Measurements from ENCODE around the gene PTPRU. TPM values are rescaled to one million over a fixed set of nuclear protein-coding genes. Genes with fewer than 3 reads are reported as not detected.

PTPRU gene
- total RNA-seq, 1 donor from 2014 or later, result 53.2 TPM

DNA sequence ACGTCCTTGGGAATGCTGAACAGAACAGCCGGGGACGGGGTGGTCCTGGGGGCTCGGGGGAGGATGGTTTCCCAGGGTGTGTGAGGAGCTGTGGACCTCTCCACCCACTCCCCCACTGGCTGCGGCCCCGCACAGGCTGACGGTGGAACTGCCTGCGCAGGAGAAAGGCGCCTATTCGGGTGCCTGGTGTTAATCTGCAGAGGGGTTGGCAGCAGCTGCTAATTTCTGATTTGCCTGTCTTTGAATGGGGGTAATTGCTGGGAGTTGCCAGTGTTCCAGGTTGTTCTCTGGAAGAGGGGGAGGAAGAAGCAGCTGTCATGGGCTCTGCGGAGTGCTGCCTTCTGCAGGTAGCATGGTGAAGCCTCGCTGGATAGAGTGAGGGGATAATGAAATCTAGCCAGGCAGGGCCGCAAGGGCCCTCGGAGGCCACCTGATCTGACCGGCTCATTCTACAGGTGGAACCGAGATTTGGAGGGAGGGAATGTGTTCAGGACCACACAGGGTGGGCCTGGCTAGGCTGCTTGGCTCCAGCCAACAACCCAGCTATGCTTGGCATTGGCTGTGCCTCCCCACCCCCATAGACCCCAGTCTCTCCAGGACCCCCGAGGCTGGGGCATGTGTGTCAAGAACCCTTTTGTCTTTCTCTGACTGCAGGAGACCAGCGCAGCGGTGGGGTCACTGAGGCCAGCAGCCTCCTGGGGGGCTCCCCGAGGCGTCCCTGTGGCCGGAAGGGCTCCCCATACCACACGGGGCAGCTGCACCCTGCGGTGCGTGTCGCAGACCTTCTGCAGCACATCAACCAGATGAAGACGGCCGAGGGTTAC lies 67.1 kb downstream of the PTPRU start:
- TF ChIP-seq CTCF (IDR thresholded peaks at IDR 0.05; ENCODE audit: insufficient read depth, low read length, severe bottlenecking), result no peak
- no peak for FAIRE-seq
- H3K36me3 ChIP-seq (ENCODE audit: control insufficient read depth, insufficient read depth, low read length), result peaks cover 25% of the 10 kb centered on the region
- no peak for DNase-seq (ENCODE audit: low read depth)
- no peak overlapping the region for H3K4me3 ChIP-seq (ENCODE audit: low read depth, low read length)
- no peaks in the 10 kb centered on the region for H3K27me3 ChIP-seq (ENCODE audit: control insufficient read depth, insufficient read depth, low read length)

DNA sequence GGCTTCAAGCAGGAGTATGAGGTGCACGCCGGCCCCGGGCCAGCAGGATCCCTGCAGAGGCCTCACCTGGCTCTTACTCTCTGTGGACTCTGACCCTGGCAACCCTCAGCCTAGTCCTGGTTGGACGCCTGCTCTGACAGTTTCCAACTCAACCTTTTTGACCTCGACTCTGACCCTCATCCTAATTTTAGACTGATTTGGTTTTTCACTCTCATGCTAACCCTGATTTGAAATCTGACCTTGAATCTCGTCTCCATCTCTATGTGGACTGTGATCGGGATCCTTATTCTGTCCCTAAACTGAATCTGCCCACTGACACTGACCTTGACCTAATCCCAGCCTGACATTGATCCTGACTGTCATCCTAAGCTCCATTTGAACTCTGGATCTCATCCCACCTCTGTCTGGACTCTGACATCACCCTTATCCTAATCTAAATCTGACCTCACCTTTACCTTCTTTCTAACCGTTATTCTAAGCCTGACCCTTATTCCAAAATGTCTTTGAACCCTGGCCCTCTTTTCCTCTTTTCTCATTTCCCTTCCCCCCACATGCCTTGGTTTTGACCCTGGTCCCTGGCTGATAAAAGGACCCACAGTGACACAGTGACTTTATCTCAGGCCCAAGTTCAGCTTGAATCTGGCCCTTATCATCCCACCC lies 67.8 kb downstream of the PTPRU start:
- Histone ChIP-seq H3K36me3 (ENCODE audit: control insufficient read depth, insufficient read depth, low read length) (peaks cover 25% of the 10 kb centered on the region), H3K4me3 (ENCODE audit: low read depth, low read length) (no peak overlapping the region), H3K27me3 (ENCODE audit: control insufficient read depth, insufficient read depth, low read length) (no peaks in the 10 kb centered on the region)
- TF ChIP-seq CTCF (IDR thresholded peaks at IDR 0.05; ENCODE audit: insufficient read depth, low read length, severe bottlenecking), result no peak
- no peak for DNase-seq (ENCODE audit: low read depth)
- FAIRE-seq, result no peak

DNA sequence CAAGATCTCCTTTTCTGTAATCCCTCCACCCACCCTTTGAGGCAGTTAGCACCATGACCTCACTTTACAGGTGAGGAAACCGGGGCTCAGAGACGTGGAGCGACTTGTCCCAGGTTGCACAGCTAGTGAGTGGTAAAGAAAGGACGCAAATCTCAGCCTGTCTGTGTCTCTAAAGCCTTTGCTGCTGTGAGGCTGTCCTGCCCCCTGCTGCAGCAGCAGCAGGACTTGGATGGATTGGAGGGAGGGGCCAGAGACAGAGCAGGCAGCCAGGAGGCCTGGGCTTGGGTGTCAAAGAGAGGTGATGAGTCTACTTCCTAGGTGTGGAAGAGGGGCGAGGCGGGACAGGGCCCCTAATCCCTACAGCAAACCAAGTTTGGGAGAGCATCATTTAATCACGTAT lies 69.6 kb downstream of the PTPRU start:
- DNase-seq (ENCODE audit: low read depth) (no peak), FAIRE-seq (no peak)
- H3K27me3 ChIP-seq (ENCODE audit: control insufficient read depth, insufficient read depth, low read length), result no peaks in the 10 kb centered on the region
- H3K36me3 ChIP-seq (ENCODE audit: control insufficient read depth, insufficient read depth, low read length), result peaks cover 25% of the 10 kb centered on the region
- TF ChIP-seq CTCF (IDR thresholded peaks at IDR 0.05; ENCODE audit: insufficient read depth, low read length, severe bottlenecking), result no peak
- no peak overlapping the region for H3K4me3 ChIP-seq (ENCODE audit: low read depth, low read length)

DNA sequence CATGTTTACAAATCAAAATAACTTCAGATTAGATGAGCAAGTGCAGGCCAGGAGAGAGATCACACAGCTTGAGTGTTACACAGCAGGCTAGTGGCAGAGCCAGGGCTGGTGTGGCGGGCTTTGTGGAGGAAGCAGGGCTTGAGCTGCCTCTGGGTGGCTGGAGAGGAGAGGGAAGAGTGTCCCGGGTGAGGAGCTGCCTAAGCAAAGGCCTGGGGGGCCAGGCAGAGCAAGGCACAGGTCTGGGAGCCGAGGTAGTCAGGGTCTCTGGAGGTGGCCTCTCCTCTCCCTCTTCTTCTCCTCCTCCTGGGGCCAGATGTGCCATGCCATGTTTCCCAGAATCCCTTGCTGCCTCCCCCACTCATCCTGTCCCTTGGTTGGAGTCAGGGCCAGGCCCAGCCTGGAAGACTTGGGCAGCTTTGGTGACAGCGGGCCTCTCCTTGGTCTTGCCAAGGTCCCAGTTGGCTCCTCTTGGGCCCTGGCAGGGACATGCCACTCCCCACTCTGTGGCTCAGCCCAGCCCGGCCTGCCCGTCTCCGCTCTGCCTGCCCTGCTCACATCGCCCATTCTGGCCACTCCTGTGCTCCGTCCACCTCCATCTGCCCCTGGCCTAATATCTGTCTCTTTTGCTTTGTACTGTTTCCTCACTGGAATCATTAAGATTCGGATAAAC lies 70.3 kb downstream of the PTPRU start:
- H3K4me3 ChIP-seq (ENCODE audit: low read depth, low read length), result no peak overlapping the region
- no peak for FAIRE-seq
- TF ChIP-seq CTCF (IDR thresholded peaks at IDR 0.05; ENCODE audit: insufficient read depth, low read length, severe bottlenecking), result no peak

GRCh38 chr1:29309075-29309474 lies 72.8 kb downstream of the PTPRU start:
- no peak for TF ChIP-seq CTCF (IDR thresholded peaks at IDR 0.05; ENCODE audit: insufficient read depth, low read length, severe bottlenecking)
- H3K27me3 ChIP-seq (ENCODE audit: control insufficient read depth, insufficient read depth, low read length), result no peaks in the 10 kb centered on the region
- H3K4me3 ChIP-seq (ENCODE audit: low read depth, low read length), result no peak overlapping the region
- peaks cover 31% of the 10 kb centered on the region for H3K36me3 ChIP-seq (ENCODE audit: control insufficient read depth, insufficient read depth, low read length)
- no peak for FAIRE-seq
- no peak for DNase-seq (ENCODE audit: low read depth)

More for the DNA sequence above, 70.3 kb downstream of the PTPRU start:
- H3K36me3 ChIP-seq (ENCODE audit: control insufficient read depth, insufficient read depth, low read length), result peaks cover 26% of the 10 kb centered on the region
- no peak for DNase-seq (ENCODE audit: low read depth)
- H3K27me3 ChIP-seq (ENCODE audit: control insufficient read depth, insufficient read depth, low read length), result no peaks in the 10 kb centered on the region
